Measurements from ENCODE around the gene NDST1.

The NDST1 gene

GRCh38 chr5:150550286-150550685 lies 42.4 kb downstream of the NDST1 start:
- DNase-seq: no peak

GRCh38 chr5:150551066-150551465 lies 43.1 kb downstream of the NDST1 start:
- DNase-seq: no peak

GRCh38 chr5:150553402-150553801 lies 45.5 kb downstream of the NDST1 start:
- no peak for DNase-seq

- no peak for DNase-seq
Observed at GRCh38 chr5:150553911-150554310, 46.0 kb downstream of the NDST1 start.

GRCh38 chr5:150554857-150555256 lies 46.9 kb downstream of the NDST1 start:
- DNase-seq: no peak

- no peak for DNase-seq
Observed at GRCh38 chr5:150556106-150556505, 48.2 kb downstream of the NDST1 start.

- DNase-seq: no peak
Observed at GRCh38 chr5:150556859-150557508, 49.1 kb downstream of the NDST1 start.

- no peak for DNase-seq
Observed at GRCh38 chr5:150557509-150557872, 49.6 kb downstream of the NDST1 start.

- DNase-seq: no peak
Observed at GRCh38 chr5:150558088-150558621, 50.2 kb downstream of the NDST1 start.

GRCh38 chr5:150559088-150559487 lies 51.2 kb downstream of the NDST1 start:
- no peak for DNase-seq

- no peak for DNase-seq
Observed at GRCh38 chr5:150559701-150560100, 51.8 kb downstream of the NDST1 start.

GRCh38 chr5:150560401-150561191 lies 52.7 kb downstream of the NDST1 start:
- DNase-seq: peak; percentile 75

GRCh38 chr5:150561192-150561512 lies 53.2 kb downstream of the NDST1 start:
- DNase-seq: no peak

GRCh38 chr5:150561571-150562275 lies 53.8 kb downstream of the NDST1 start:
- no peak for DNase-seq

GRCh38 chr5:150562832-150563231 lies 54.9 kb downstream of the NDST1 start:
- DNase-seq: no peak

GRCh38 chr5:150565868-150566267 lies 57.9 kb downstream of the NDST1 start:
- no peak for DNase-seq

GRCh38 chr5:150567031-150567717 lies 59.2 kb downstream of the NDST1 start:
- no peak for DNase-seq

GRCh38 chr5:150568663-150569062 lies 60.7 kb downstream of the NDST1 start:
- no peak for DNase-seq

- no peak for DNase-seq
Observed at GRCh38 chr5:150570333-150570732, 62.4 kb downstream of the NDST1 start.

GRCh38 chr5:150571836-150572235 lies 63.9 kb downstream of the NDST1 start:
- DNase-seq: no peak

- DNase-seq: no peak
Observed at GRCh38 chr5:150573216-150573615, 65.3 kb downstream of the NDST1 start.

- DNase-seq: no peak
Observed at GRCh38 chr5:150573867-150574817, 66.2 kb downstream of the NDST1 start.

All from CD4-positive, alpha-beta T cell treated with Interleukin-15 for 1 hour (primary cell).